IMR-90 (cell line): ENCODE results near the gene ZNF273. TPM values are rescaled to one million over a fixed set of nuclear protein-coding genes. Genes with fewer than 3 reads are reported as not detected.

Experiments
- ATAC-seq: fragments of 200-7000 bp; cut with Tn5 transposase; 2 replicates; pipeline ENCODE4 v1.9.1; 2020; ENCODE audit warnings: low read depth, mild to moderate bottlenecking, moderate library complexity
- BruUV-seq: library from RNA; stranded (reverse); fragments of 400-500 nt; replicated peaks from 2 replicates; lab custom pipeline; 2021; lab: Mats Ljungman, UMichigan
- CTCF ChIA-PET: fragments of 300-600 bp; formaldehyde crosslinking; extraction: SDS; loops from one replicate; lab custom pipeline; 2021; ENCODE audit warnings: antibody characterized with exemption; lab: Yijun Ruan, JAX
- POLR2A ChIA-PET: fragments of 300-600 bp; sonication (Branson Sonifier 250); formaldehyde crosslinking; loops from one replicate; lab custom pipeline; 2022; ENCODE audit warnings: antibody characterized with exemption; ENCODE audit not compliant: unreplicated experiment; lab: Charles Lee
- DNase-seq: peaks from one replicate; pipeline ENCODE4 v3.0.0; 2013
- H2AFZ ChIP-seq: replicated peaks from 2 replicates; pipeline ENCODE3; 2013; ENCODE audit warnings: low read length, mild to moderate bottlenecking; ENCODE audit not compliant: poor library complexity
- H2AK5ac ChIP-seq: 2 replicates; pipeline ENCODE4 v1.6.1; 2013; ENCODE audit warnings: low read depth, low read length, inconsistent platforms
- H2AK9ac ChIP-seq: replicated peaks from 2 replicates; pipeline ENCODE3; 2013; ENCODE audit warnings: mild to moderate bottlenecking, low read depth, low read length, moderate library complexity; ENCODE audit not compliant: poor library complexity
- H2BK120ac ChIP-seq: 2 replicates; pipeline ENCODE4 v1.6.1; 2013; ENCODE audit warnings: low read depth, low read length, inconsistent platforms
- H2BK15ac ChIP-seq: 3 replicates; pipeline ENCODE4 v1.6.1; 2013; ENCODE audit warnings: low read depth, low read length, inconsistent platforms
- H2BK20ac ChIP-seq: 2 replicates; pipeline ENCODE4 v1.6.1; 2013; ENCODE audit warnings: low read depth, mild to moderate bottlenecking, inconsistent platforms, low read length, moderate library complexity
- H2BK5ac ChIP-seq: 2 replicates; pipeline ENCODE4 v1.6.1; 2013; ENCODE audit warnings: mild to moderate bottlenecking, low read depth, low read length, inconsistent platforms; ENCODE audit not compliant: poor library complexity, severe bottlenecking
- H3K14ac ChIP-seq: replicated peaks from 2 replicates; pipeline ENCODE4 v1.6.1; 2013; ENCODE audit warnings: low read depth, low read length, inconsistent platforms
- H3K18ac ChIP-seq: 2 replicates; pipeline ENCODE4 v1.6.1; 2013; ENCODE audit warnings: low read depth, low read length, control low read depth
- H3K23ac ChIP-seq: 2 replicates; pipeline ENCODE4 v1.6.1; 2013; ENCODE audit warnings: low read depth, low read length, inconsistent platforms
- H3K27ac ChIP-seq: 2 replicates; pipeline ENCODE4 v1.5.1; 2013; ENCODE audit warnings: mild to moderate bottlenecking, control low read depth, low read length; ENCODE audit not compliant: insufficient read depth
- H3K27me3 ChIP-seq: 2 replicates; pipeline ENCODE4 v1.6.1; 2013; ENCODE audit warnings: low read length; ENCODE audit not compliant: control insufficient read depth, insufficient read depth
- H3K36me3 ChIP-seq: 2 replicates; pipeline ENCODE4 v1.6.1; 2013; ENCODE audit warnings: low read length, mixed read lengths; ENCODE audit not compliant: control insufficient read depth, insufficient read depth
- H3K4ac ChIP-seq: 2 replicates; pipeline ENCODE4 v1.6.1; 2013; ENCODE audit warnings: low read depth, low read length, inconsistent platforms
- H3K4me1 ChIP-seq: 2 replicates; pipeline ENCODE4 v1.6.1; 2013; ENCODE audit warnings: low read length, mixed read lengths; ENCODE audit not compliant: control insufficient read depth, insufficient read depth
- H3K4me2 ChIP-seq: 2 replicates; pipeline ENCODE4 v1.6.1; 2013; ENCODE audit warnings: low read depth, mild to moderate bottlenecking, control low read depth, low read length, moderate library complexity
- H3K4me3 ChIP-seq: 2 replicates; pipeline ENCODE4 v1.5.1; 2013; ENCODE audit warnings: low read depth, mild to moderate bottlenecking, control low read depth, low read length, moderate library complexity; ENCODE audit not compliant: insufficient read depth
- H3K56ac ChIP-seq: 2 replicates; pipeline ENCODE4 v1.6.1; 2013; ENCODE audit warnings: low read length, inconsistent platforms; ENCODE audit not compliant: insufficient read depth; ENCODE audit errors: extremely low read depth
- H3K79me1 ChIP-seq, 2 experiments: 2 replicates each; pipeline ENCODE4 v1.6.1; 2013; ENCODE audit warnings: low read length in 2 of 2, inconsistent platforms in 1 of 2, low read depth in 1 of 2
- H3K9ac ChIP-seq: 2 replicates; pipeline ENCODE4 v1.6.1; 2013; ENCODE audit warnings: low read depth, low read length, control low read depth
- H3K9me1 ChIP-seq: 2 replicates; pipeline ENCODE4 v1.6.1; 2013; ENCODE audit warnings: low read length, inconsistent platforms; ENCODE audit not compliant: insufficient read depth
- H3K9me3 ChIP-seq: 2 replicates; pipeline ENCODE4 v1.6.1; 2013; ENCODE audit warnings: low read length; ENCODE audit not compliant: control insufficient read depth, insufficient read depth
- H4K20me1 ChIP-seq: 2 replicates; pipeline ENCODE4 v1.6.1; 2013; ENCODE audit warnings: low read length, inconsistent platforms; ENCODE audit not compliant: insufficient read depth
- H4K5ac ChIP-seq: 2 replicates; pipeline ENCODE4 v1.6.1; 2013; ENCODE audit warnings: mild to moderate bottlenecking, low read depth, low read length, control low read depth
- H4K8ac ChIP-seq, 2 experiments: 2 replicates each; pipeline ENCODE4 v1.6.1; 2013; ENCODE audit warnings: low read depth in 2 of 2, low read length in 2 of 2, control low read depth in 1 of 2, inconsistent platforms in 1 of 2
- H4K91ac ChIP-seq: 2 replicates; pipeline ENCODE4 v1.6.1; 2013; ENCODE audit warnings: low read depth, low read length, inconsistent platforms; ENCODE audit not compliant: insufficient read depth
- BHLHE40 ChIP-seq: fragments of 150-350 bp; IDR thresholded peaks from 2 replicates; pipeline ENCODE4 v1.6.1; 2016; ENCODE audit warnings: mild to moderate bottlenecking, low read depth, low read length
- CHD1 ChIP-seq: IDR thresholded peaks from 2 replicates; pipeline ENCODE4 v1.6.1; 2012; ENCODE audit warnings: low read depth, low read length, improper control_type of control experiment
- FOS ChIP-seq: fragments of 150-350 bp; IDR thresholded peaks from 2 replicates; pipeline ENCODE4 v1.6.1; 2016; ENCODE audit warnings: low read depth, low read length
- MAFK ChIP-seq: IDR thresholded peaks from 2 replicates; pipeline ENCODE4 v1.6.1; 2012; ENCODE audit warnings: low read depth, low read length, improper control_type of control experiment
- MAZ ChIP-seq: IDR thresholded peaks from 2 replicates; pipeline ENCODE4 v1.6.1; 2012; ENCODE audit warnings: low read depth, mild to moderate bottlenecking, low read length, improper control_type of control experiment, moderate library complexity, borderline replicate concordance
- MXI1 ChIP-seq: IDR thresholded peaks from 2 replicates; pipeline ENCODE4 v1.6.1; 2012; ENCODE audit warnings: low read depth, mild to moderate bottlenecking, low read length, moderate library complexity, borderline replicate concordance
- NFE2L2 ChIP-seq: fragments of 150-350 bp; IDR thresholded peaks from 2 replicates; pipeline ENCODE4 v1.6.1; 2016; ENCODE audit warnings: low read depth, mild to moderate bottlenecking, low read length
- RAD21 ChIP-seq: IDR thresholded peaks from 2 replicates; pipeline ENCODE4 v1.6.1; 2012; ENCODE audit warnings: low read length, improper control_type of control experiment
- RFX5 ChIP-seq: IDR thresholded peaks from 2 replicates; pipeline ENCODE4 v1.8.0; 2012; ENCODE audit warnings: low read depth, mild to moderate bottlenecking, low read length, moderate library complexity
- SMC3 ChIP-seq: fragments of 150-350 bp; IDR thresholded peaks from 2 replicates; pipeline ENCODE4 v1.6.1; 2016; ENCODE audit warnings: low read depth, mild to moderate bottlenecking, antibody characterized with exemption, low read length, moderate library complexity
- WGBS, 2 experiments: methylation state at CpG; one replicate each; pipeline versions ENCODE4 v1.1.5 to v1.1.7; 2013; ENCODE audit warnings: missing lambda C conversion rate in 2 of 2; ENCODE audit not compliant: insufficient read length in 1 of 2; ENCODE audit errors: extremely low coverage in 2 of 2; 5-methylcytosine and 5-hydroxymethylcytosine counted together
- dilution Hi-C: fragments of 300-500 bp; cut with HindIII; formaldehyde crosslinking; loops from one replicate; pipeline ENCODE4 v1.14.3; 2018; ENCODE audit warnings: low sequenced_read_pairs; ENCODE audit not compliant: unreplicated experiment
- in situ Hi-C: fragments of 300-500 bp; cut with MboI; formaldehyde crosslinking; loops from 3 replicates; pipeline ENCODE4 v1.14.3; 2019; ENCODE audit warnings: low sequenced_read_pairs, inconsistent platforms, mixed read lengths
- intact Hi-C: fragments of 100-400 bp; cut with micrococcal nuclease; formaldehyde crosslinking; loops from 2 replicates; pipeline ENCODE4 v1.10.0; 2022
- polyA plus RNA-seq, 3 experiments: library from polyadenylated mRNA; depleted of rRNA; stranded (reverse); fragments of >200 nt; gene quantifications; 2 replicates each; pipeline ENCODE4 v1.2.3, GENCODE V29; 2012; ENCODE audit warnings: low replicate concordance in 1 of 3
- total RNA-seq: library from RNA; depleted of rRNA; stranded (reverse); fragments of >200 nt; gene quantifications from 2 replicates; pipeline ENCODE4 v1.2.3, GENCODE V29; 2012
- TF ChIP-seq, protein P1 (sequence below): conservative IDR thresholded peaks from 2 replicates; pipeline ENCODE4 v1.5.1; 2012; ENCODE audit warnings: mild to moderate bottlenecking, low read depth, low read length, improper control_type of control experiment
- TF ChIP-seq, protein P2 (sequence below): fragments of 150-350 bp; IDR thresholded peaks from 2 replicates; pipeline ENCODE4 v1.6.1; 2017; ENCODE audit warnings: mild to moderate bottlenecking, antibody characterized with exemption, low read length, low read depth
- TF ChIP-seq, protein P3 (sequence below): fragments of 150-350 bp; IDR thresholded peaks from 2 replicates; pipeline ENCODE4 v1.6.1; 2016; ENCODE audit warnings: low read depth, mild to moderate bottlenecking, low read length, moderate library complexity, borderline replicate concordance

The ZNF273 gene
- total and polyA plus RNA-seq, 2 of the 4 experiments (the other 2 are of a cell fraction): 1.5 to 2.7 TPM

DNA sequence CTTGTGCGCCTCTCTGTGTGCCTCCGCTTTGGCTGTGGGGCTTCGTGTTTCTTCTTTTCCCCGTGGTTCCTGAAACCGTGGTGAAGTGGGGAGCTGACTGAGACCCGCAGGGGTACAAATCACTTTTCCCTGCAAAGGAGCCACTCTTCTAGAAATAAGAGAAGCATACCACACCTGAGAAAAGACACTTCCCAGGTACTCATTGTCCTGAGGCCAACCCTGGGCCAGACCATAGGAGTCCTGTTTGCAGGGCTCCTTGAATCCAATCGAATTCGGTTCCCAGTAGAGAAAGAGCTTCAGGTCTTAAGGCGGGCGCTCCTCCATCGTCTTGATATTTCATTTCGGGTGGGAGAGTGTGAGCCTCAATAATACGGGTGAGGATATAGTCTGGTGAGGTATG lies 32.4 kb upstream of the ZNF273 start:
- no peak for DNase-seq
- dilution Hi-C loops: no loop called here

More for the DNA sequence above, 32.4 kb upstream of the ZNF273 start:
- Histone ChIP-seq H4K91ac (no peak overlapping the region), H4K5ac (no peak overlapping the region), H4K20me1 (no peaks in the 10 kb centered on the region), H3K9ac (no peak overlapping the region), H3K27ac (no peak overlapping the region), H3K14ac (no peak overlapping the region), H2AFZ (no peak overlapping the region), H3K4ac (no peak overlapping the region), H3K27me3 (no peaks in the 10 kb centered on the region), H3K4me2 (no peak overlapping the region), H2AK9ac (no peak overlapping the region), H3K9me1 (no peaks in the 10 kb centered on the region), H3K79me1 (no peaks in the 10 kb centered on the region), H2BK5ac (no peak overlapping the region), H3K23ac (no peak overlapping the region), H3K36me3 (no peaks in the 10 kb centered on the region), H2BK120ac (no peak overlapping the region), H2BK20ac (no peak overlapping the region), H3K4me3 (no peak overlapping the region), H3K18ac (no peak overlapping the region), H3K56ac (no peak overlapping the region), H2BK15ac (no peak overlapping the region), H4K8ac (no peak overlapping the region), H3K9me3 (peaks cover 18% of the 10 kb centered on the region), H3K4me1 (no peaks in the 10 kb centered on the region), H2AK5ac (no peak overlapping the region)
- in situ Hi-C loops (no loop called here), intact Hi-C loops (no loop called here)
- BruUV-seq: no TSS peak
- POLR2A ChIA-PET: no interaction called here
- ATAC-seq: no peak
- TF ChIP-seq FOS (no peak), SMC3 (no peak), MXI1 (no peak), RFX5 (no peak), CHD1 (no peak), MAZ (no peak), MAFK (no peak), BHLHE40 (no peak), NFE2L2 (no peak), RAD21 (no peak)
- TF ChIP-seq, protein P1, sequence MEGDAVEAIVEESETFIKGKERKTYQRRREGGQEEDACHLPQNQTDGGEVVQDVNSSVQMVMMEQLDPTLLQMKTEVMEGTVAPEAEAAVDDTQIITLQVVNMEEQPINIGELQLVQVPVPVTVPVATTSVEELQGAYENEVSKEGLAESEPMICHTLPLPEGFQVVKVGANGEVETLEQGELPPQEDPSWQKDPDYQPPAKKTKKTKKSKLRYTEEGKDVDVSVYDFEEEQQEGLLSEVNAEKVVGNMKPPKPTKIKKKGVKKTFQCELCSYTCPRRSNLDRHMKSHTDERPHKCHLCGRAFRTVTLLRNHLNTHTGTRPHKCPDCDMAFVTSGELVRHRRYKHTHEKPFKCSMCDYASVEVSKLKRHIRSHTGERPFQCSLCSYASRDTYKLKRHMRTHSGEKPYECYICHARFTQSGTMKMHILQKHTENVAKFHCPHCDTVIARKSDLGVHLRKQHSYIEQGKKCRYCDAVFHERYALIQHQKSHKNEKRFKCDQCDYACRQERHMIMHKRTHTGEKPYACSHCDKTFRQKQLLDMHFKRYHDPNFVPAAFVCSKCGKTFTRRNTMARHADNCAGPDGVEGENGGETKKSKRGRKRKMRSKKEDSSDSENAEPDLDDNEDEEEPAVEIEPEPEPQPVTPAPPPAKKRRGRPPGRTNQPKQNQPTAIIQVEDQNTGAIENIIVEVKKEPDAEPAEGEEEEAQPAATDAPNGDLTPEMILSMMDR: no peak
- TF ChIP-seq, protein P2, sequence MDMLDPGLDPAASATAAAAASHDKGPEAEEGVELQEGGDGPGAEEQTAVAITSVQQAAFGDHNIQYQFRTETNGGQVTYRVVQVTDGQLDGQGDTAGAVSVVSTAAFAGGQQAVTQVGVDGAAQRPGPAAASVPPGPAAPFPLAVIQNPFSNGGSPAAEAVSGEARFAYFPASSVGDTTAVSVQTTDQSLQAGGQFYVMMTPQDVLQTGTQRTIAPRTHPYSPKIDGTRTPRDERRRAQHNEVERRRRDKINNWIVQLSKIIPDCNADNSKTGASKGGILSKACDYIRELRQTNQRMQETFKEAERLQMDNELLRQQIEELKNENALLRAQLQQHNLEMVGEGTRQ: no peak
- TF ChIP-seq, protein P3, sequence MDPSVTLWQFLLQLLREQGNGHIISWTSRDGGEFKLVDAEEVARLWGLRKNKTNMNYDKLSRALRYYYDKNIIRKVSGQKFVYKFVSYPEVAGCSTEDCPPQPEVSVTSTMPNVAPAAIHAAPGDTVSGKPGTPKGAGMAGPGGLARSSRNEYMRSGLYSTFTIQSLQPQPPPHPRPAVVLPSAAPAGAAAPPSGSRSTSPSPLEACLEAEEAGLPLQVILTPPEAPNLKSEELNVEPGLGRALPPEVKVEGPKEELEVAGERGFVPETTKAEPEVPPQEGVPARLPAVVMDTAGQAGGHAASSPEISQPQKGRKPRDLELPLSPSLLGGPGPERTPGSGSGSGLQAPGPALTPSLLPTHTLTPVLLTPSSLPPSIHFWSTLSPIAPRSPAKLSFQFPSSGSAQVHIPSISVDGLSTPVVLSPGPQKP: no peak
- CTCF ChIA-PET: no interaction called here
- WGBS, 2 experiments: 92% methylated on average over 4 of the region's 13 CpGs; no CpG with 5 or more reads in 1 of the 2 experiments
